ENCODE results near the gene ALLC.
A peak's percentile ranks its signal among the peaks of the same experiment; 100 is the strongest.

The ALLC gene

GRCh38 chr2:3680548-3681345, 22.7 kb downstream of the ALLC start:
- no peak for DNase-seq

DNA sequence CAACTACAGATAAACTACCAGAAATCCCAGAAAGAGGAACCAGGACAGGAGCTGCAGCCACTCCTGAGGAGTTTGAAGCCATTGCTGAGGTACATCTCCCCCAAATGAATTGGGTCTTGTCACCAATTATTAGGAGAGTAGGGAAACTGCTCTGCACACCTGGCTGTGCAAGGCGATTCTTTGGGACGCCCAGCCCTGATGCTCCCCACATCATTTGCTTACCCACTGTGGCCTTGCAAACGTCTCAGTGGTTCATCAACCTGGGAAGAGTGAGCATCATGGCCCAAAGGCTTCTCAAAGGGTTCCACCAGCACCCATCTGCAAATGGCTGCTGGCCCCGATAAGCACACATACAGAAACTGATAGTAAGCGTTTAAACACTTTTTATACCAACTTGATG, 23.6 kb downstream of the ALLC start:
- no peak for DNase-seq

GRCh38 chr2:3682811-3683210, 24.8 kb downstream of the ALLC start:
- no peak for DNase-seq

GRCh38 chr2:3683748-3684454, 25.9 kb downstream of the ALLC start:
- no peak for DNase-seq

- no peak for DNase-seq
Measured at GRCh38 chr2:3689998-3690748, 32.2 kb downstream of the ALLC start.

- DNase-seq: peak; percentile 10
Measured at GRCh38 chr2:3692375-3692774, 34.4 kb downstream of the ALLC start.

GRCh38 chr2:3696545-3696944, 38.5 kb downstream of the ALLC start:
- no peak for DNase-seq

GRCh38 chr2:3701071-3701470, 43.1 kb downstream of the ALLC start:
- no peak for DNase-seq

- no peak for DNase-seq
Measured at GRCh38 chr2:3703236-3703756, 45.3 kb downstream of the ALLC start, which contains the start of gene DCDC2C. Gene DCDC2C, plus strand, starts transcription at chr2:3703575. Its CDS starts 177 bp downstream, at chr2:3703752.

DNA sequence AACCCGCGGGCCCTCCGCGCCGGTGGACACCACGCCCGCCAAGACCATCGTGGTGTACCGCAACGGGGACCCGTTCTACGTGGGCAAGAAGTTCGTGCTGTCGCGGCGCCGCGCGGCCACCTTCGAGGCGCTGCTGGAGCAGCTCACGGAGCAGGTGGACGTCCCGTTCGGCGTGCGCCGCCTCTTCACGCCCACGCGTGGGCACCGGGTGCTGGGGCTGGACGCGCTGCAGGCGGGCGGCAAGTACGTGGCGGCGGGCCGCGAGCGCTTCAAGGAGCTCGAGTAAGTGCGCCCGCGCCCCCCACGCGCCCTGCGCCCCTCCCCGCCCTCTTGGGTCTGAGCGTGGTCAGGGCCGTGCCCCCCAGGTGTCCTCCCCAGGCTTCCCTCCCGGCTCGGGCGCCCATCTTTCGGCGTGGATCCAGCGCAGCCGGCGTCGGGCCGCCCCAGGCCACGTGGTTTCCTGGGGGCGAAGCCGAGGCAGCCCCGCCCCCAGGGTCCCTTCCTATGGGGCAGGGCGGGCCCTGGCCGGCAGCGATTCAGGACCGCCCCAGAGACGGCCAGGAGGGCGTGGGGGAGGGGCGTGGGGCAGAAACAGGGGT, 45.9 kb downstream of the ALLC start:
- no peak for DNase-seq

DNA sequence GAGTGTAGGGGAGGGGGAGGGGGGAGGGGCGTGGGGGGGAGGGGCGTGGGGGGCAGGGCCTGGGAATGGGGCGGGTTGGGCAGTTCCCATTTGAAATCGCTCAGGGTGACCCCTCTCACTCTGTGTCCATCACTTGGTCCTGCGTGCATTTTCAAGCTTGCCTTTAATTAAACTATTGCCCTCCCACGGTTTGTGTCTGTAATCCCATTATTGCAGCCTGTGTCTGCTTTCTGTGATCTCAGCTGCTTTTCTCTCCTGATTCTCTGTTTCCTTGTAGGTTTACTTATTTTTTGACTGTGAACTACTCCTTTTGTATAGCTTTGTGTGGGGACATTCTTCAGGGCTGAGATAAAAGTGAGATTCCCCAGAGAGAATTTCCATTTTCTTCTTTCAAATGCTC, 46.7 kb downstream of the ALLC start:
- no peak for DNase-seq

- no peak for DNase-seq
Measured at GRCh38 chr2:3705782-3706181, 47.8 kb downstream of the ALLC start.

DNA sequence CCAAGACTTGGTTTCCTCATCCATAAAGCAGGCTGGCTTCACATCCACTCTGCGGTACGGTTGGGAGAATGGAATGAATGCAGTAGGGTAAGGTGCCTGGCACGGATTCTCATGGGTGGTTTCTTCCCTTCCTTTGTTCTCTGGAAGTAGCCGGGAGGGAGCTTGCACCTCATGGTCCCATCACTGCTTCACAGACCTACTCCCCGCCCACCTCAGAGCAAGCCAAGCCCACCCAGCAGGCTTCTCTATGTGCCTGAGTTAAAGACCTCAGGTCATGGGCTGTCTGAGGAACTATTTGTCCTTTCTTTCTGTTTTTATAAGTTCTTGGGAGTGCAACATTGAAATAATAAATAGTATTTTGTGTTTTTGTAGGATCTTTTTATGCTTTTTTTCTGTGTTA, 48.9 kb downstream of the ALLC start:
- DNase-seq: no peak

GRCh38 chr2:3708576-3708975, 50.6 kb downstream of the ALLC start:
- DNase-seq: no peak

DNA sequence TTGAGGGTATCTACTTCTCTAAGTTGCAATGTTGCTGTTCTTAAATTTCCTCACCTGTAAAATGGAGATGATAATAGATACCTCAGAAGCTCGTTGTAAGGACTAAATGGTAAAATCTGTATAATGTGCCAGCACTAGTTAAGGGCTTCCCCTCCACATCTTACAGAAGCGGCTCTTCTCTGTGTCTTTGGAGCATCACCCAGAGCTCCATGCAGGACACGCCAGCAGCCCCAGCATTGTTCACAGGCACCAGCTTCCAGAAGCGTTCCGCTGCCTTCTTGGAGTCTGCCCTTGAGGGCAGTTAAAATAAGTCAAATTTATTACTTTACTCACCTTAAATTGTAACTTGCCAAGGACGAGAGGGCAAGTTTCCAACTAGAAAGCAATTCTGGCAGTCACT, 51.2 kb downstream of the ALLC start:
- DNase-seq: no peak

DNA sequence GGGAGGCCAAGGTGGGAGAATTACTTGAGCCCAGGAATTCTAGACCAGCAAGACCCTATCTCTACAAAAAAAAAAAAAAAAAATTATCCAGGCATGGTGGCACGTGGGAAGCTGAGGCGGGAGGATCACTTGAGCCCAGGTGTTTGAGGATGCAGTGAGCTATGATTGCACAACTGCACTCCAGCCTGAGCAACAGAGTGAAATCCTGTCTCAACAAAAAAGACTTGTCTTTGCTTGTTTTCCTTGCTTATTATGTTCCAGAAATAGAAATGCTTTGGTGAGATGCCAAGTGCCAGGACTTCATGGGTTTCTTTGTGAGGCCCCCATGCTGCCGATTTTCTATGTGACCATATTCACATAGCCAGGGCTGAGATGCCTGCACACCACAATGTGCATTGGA, 54.4 kb downstream of the ALLC start:
- DNase-seq: no peak

GRCh38 chr2:3712831-3713503, 55.0 kb downstream of the ALLC start:
- no peak for DNase-seq

- no peak for DNase-seq
Measured at GRCh38 chr2:3718679-3719078, 60.7 kb downstream of the ALLC start.

DNA sequence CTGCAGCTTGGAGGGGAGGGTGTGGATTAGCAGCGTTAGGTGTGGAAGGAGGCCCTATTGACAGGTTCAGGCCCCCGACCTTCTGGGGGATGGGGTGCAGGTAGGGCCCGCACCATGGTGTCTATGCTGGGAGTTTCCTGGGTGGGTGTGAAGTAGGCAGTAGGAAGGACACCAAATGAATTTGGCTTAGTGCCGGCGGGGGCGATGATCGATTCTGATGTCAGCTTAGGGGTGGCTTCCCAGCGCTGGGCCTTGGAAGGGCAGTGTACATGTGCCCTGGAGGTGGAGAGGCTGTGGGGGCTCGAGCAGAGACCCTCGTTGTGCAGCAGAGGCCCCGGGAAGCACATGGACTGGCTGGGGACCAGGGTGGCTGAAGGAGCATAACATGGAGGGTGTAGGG, 67.0 kb downstream of the ALLC start:
- no peak for DNase-seq

DNA sequence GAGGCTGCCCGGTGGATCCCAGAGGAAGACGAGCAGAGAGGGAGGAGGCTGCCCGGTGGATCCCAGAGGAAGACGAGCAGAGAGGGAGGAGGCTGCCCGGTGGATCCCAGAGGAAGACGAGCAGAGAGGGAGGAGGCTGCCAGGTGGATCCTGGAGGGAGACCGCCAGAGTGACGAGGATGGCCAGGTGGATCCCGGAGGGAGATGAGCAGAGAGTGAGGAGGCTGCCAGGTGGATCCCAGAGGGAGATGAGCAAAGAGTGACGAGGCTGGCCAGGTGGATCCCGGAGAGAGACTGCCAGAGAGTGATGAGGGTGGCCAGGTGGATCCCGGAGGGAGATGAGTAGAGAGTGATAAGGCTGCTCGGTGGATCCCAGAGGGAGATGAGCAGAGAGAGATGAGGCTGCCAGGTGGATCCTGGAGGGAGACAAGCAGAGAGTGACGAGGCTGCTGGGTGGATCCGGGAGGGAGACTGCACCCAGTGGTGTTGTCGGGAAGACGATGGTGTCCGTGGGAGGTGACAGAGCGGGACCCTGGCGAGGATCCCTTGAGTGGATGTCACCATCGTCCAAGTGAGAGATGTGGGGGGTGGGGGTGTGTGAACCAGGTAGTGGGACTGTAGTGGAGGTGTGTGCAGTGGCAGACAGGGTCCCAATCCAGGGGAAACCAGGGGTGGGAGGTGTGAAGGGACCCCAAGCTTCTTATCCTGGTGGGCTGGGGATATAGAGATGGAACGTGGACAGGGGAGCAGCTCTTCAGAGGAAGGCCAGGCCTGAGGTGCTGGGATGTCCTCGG, 67.7 kb downstream of the ALLC start:
- no peak for DNase-seq

DNA sequence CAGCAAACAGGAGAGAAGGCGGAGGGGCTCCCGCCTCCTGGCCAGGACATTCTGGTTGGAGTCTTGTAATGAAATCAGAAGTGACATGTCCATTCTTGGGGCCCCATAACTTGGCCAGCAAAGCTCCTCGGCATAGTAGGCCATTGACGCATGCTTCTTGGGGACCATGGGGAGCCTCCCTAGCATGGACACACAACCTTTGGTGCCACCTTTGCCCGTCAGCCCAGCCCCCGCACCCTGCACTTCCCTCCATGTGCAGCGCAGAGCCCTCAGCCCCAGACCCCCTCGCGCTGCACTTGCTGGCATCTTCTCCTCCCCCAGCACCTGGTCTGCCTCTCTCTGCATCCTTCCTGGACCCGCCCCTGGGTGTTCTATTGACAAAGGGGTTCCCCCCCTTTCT, 68.5 kb downstream of the ALLC start:
- no peak for DNase-seq

Data from MV-4-11 (cell line).